ENCODE measurements around the gene ALDH9A1. TPM values are rescaled to one million over a fixed set of nuclear protein-coding genes. Genes with fewer than 3 reads are reported as not detected.

The ALDH9A1 gene
- polyA plus RNA-seq, 3 donors from 2014 or later = 60.7 to 98.3 (median 90.8) TPM

DNA sequence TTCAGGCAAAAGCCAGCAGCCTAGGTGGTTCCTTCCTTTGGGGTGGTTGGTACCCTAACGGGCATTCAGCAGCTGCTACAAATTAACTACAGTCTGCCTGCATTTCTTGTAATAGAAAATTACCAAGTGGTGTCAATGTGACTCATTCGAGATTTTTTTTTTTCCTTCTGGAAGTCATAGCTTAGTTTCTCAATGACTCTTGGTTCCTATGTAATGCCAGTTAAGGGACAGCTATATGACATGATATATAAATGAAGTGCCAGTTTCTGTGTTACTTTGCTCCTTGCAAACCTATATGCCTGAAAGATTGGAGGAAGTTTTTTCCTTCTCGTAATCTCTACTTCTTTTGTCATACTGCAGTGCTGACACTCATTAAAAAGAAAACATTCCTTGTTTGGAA lies 64.7 kb downstream of the ALDH9A1 start:
- Mint-ChIP-seq H3K4me3 (no peak overlapping the region), H3K36me3 (peaks cover 0 to 15% (median 10%) of the 10 kb centered on the region in 3 donors), H3K27ac (no peak overlapping the region), H3K27me3 (ENCODE audit: low read depth in 3 of 3) (peaks cover 0 to 6% (median 1%) of the 10 kb centered on the region in 3 donors), H3K9me3 (no peaks in the 10 kb centered on the region), H3K4me1 (peaks cover 4 to 14% of the 10 kb centered on the region in 2 donors)
- DNase-seq = no peak

DNA sequence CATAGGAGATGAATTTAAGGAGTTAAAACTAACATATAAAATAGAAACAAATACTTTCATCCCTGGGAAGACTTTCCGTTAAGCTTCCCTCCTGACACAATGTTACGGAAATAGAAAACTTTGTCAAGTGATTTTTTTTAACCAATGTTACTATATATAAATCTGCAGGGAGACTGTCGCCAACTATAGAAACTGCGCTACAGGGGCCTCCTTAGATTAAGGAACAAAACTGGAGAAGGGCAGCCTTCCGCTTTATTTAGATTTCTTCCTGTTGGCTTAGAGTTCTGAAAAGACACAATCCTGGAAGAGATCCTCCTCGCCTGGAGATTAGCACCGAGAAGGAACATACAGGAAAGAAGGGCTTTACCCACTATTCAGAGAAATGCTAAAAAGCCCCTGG lies 65.9 kb downstream of the ALDH9A1 start:
- Mint-ChIP-seq H3K4me1 (peaks cover 4 to 14% of the 10 kb centered on the region in 2 donors), H3K27ac (no peak overlapping the region), H3K36me3 (peaks cover 0 to 11% (median 10%) of the 10 kb centered on the region in 3 donors), H3K4me3 (no peak overlapping the region), H3K9me3 (no peaks in the 10 kb centered on the region), H3K27me3 (ENCODE audit: low read depth in 3 of 3) (peaks cover 0 to 6% (median 1%) of the 10 kb centered on the region in 3 donors)
- no peak for DNase-seq

DNA sequence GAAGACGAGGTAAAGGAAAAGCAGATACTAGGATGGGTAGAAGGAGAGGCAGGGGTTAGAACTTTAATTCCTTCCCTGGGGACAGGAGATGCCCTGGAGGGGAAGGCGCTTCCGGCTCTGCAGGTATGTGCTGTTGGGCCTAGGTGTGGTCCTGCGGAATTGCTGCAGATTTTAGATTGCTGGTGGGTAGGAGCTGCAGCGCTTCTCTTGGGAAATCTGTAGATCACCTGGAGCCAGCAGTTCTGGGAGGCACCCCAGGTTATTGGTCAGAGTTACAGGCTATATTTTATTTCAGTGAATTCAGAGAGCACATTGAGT lies 66.3 kb downstream of the ALDH9A1 start:
- H3K27me3 Mint-ChIP-seq (ENCODE audit: low read depth in 3 of 3) = peaks cover 0 to 6% (median 1%) of the 10 kb centered on the region in 3 donors
- peaks cover 4 to 14% of the 10 kb centered on the region in 2 donors for H3K4me1 Mint-ChIP-seq
- DNase-seq = no peak

DNA sequence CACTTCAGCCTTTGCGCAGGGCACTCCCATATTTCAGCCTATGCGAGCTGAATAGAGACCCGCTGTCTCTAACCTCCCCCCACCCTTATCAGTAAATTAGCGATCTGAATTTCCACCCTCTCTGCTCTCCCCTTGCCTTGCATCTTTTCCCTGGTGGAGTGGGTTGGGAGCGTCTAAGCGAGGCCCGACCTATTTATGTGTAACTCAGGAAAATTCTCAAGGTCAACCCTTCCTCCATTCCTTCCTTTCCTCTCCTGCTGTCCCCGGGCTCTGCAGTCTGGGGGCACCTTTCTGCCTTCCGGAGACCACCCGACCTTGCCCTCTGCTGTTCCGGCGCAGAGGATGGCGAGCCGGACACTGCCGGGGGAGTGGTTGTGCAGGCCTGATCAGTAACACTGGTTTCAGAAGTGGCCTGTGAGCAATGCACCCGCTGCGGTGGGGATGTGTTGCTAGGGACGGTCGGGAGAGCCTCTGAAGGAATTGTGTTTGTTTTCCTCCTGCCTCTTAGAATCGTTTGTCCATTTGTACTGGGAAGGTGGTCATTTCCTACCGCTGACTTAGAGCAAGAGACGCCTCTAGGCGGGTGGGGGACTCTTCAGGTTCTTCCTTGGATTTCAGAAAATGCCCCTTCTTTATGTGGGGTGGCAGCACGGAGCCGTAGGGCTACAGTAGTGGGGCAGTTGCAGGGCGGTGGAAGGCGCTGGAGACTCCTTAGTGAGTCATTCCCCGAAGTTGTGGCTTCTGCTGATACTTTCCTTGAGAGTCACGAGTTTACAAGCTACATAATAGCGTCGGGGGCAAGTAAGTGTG lies 66.8 kb downstream of the ALDH9A1 start:
- peak; percentile 20 to 33 (median 30) for DNase-seq
- peaks cover 0 to 8% (median 6%) of the 10 kb centered on the region in 3 donors for H3K36me3 Mint-ChIP-seq
- no peak overlapping the region for H3K4me3 Mint-ChIP-seq
- no peak overlapping the region for H3K27ac Mint-ChIP-seq
- H3K9me3 Mint-ChIP-seq = no peaks in the 10 kb centered on the region
- H3K4me1 Mint-ChIP-seq = peaks cover 4 to 14% of the 10 kb centered on the region in 2 donors
- peaks cover 1 to 6% (median 2%) of the 10 kb centered on the region in 3 donors for H3K27me3 Mint-ChIP-seq (ENCODE audit: low read depth in 3 of 3)

More for the DNA sequence above, 66.3 kb downstream of the ALDH9A1 start:
- no peak overlapping the region for H3K4me3 Mint-ChIP-seq
- peaks cover 0 to 11% (median 10%) of the 10 kb centered on the region in 3 donors for H3K36me3 Mint-ChIP-seq
- H3K9me3 Mint-ChIP-seq = no peaks in the 10 kb centered on the region
- no peak overlapping the region for H3K27ac Mint-ChIP-seq

DNA sequence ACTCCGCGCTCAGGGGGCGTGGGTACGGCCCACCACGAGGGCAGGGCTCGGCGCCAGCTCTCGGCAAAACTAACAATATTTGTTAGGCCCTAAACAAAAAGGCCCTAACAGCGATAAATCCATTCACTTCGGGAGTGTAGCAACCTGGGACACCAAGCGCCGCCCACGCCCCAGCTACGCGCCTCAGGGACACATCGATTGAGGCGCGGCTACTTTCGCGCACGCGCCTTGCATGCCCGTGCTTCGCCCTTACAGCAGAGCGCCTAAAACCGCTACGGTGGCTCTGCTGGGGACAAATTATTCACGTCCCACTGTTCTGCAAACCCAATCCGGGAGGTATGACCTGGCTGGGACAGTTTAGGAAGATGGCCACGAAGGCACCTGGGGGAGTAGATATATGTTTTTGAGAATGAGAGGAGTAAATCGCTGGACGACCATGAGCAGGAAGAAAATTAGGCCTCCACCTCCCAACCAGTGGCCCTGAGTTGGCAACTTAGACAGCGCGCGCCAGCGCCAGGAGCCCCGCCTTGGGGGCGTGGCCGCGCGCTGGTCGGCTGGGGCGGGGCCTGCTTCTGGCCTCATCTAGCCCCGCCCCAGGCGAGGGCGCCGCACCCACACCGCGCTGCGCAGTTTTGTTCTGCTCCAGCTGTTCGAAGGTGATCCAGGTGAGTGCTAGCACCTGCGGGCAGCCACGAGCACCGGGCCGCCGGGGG lies 67.6 kb downstream of the ALDH9A1 start, which contains the start of gene MGST3:
Gene MGST3 (plus strand): TSS at position 606 of the 713 bp plus-strand sequence. CDS start 18,614 bp downstream, outside the sequence.
- Mint-ChIP-seq H3K27me3 (ENCODE audit: low read depth in 3 of 3) (peaks cover 1 to 6% (median 3%) of the 10 kb centered on the region in 3 donors), H3K4me1 (peaks cover 4 to 14% of the 10 kb centered on the region in 2 donors), H3K27ac (peak within 1 kb of the TSS in 2 of 6 donors; percentile 57 to 64), H3K36me3 (peaks cover 0 to 5% (median 5%) of the 10 kb centered on the region in 3 donors), H3K9me3 (no peaks in the 10 kb centered on the region), H3K4me3 (no peak within 1 kb of the TSS)
- DNase-seq = peak; percentile 91 to 92 (median 91)

DNA sequence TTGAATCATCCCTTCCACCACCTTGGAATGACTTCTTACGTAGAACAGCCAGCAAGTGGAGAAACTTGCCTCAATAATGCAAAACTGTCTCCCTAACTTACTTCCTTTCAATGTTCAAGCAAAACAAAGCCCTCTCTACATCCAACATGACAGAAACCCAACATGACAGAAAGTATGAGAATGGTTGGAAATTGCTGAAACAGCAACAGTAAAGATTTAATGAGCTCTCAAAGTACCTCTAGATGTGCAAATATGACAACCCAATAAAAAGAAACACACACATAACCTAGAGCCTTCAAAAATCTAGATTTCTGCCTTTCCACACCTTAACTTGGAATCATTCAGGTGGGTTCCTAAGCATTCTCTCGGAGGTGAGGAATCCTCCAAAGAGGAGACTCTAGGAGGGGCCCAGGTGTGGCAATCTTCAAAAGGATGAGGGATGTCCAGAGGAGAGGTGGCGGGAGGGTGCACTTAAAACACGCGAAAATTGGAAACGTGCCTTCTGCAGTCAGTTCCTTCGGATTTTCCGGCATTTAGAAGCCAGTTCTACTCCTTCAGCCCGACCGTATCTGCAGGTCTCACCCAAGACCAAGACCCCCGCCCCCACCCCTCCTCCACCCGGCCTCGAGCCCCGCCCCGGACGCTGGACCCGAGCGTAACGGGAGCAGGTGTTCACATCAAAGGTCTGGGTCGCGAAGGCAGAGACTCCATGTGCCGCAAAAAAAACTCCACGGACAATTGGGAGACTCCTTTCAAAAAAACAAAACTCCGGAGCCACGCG lies 68.3 kb downstream of the ALDH9A1 start:
- peaks cover 1 to 6% (median 3%) of the 10 kb centered on the region in 3 donors for H3K27me3 Mint-ChIP-seq (ENCODE audit: low read depth in 3 of 3)
- H3K4me3 Mint-ChIP-seq = no peak overlapping the region
- peak in 1 of 3 donors; percentile 2 for DNase-seq
- peak overlapping the region in 2 of 6 donors; percentile 57 to 64 for H3K27ac Mint-ChIP-seq
- peaks cover 4 to 14% of the 10 kb centered on the region in 2 donors for H3K4me1 Mint-ChIP-seq
- no peaks in the 10 kb centered on the region for H3K9me3 Mint-ChIP-seq
- H3K36me3 Mint-ChIP-seq = no peaks in the 10 kb centered on the region

DNA sequence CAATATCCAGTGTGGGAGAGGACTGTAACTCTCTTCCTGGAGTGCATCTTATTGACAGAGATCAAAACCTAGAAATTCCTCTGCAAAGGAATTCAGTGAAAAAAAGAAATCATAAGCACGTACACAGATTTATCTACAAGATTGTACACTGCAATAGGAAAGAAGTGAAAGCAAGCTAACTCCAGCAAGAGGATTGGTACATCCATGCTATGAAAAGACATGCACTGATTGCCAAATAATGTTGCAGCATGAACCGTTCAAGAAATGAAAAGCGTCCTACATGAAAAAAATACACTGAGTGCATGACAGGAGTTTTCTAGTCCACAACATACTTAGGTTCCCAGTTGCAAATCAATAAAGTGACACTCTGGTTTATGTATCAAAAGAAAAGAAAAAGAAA lies 69.2 kb downstream of the ALDH9A1 start:
- peak overlapping the region in 1 of 5 donors; percentile 4 for H3K4me3 Mint-ChIP-seq

DNA sequence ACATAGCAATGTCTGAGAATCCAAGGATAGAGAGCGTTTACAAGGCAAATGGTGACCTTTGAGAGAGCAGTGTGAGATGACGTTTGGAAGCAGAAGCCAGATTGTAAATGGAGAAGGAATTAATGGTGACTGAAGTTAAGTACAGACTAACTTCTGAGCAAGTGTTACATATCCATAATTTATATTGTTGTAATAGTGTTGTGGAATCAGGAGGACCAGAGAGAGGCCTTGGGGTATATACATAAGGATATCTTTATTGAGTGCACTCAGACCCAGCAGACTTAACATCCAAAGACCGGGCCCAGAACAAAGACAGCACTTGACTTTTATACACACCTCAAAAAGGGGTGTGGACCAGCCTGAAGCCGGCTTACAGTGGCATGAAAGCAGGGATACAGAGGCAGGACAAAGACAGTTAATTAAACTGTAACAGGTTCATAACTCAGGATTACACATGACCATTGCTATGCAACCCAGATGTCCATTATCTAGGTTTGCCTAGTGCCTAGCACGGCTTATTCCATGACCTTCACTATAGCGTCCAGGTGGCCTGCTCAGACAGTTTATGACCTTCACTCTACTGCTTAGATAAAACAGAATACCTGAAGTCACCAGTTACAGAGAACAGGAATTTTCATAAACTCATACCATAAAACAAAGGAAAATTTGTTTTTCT lies 70.1 kb downstream of the ALDH9A1 start:
- no peak for DNase-seq
- H3K4me3 Mint-ChIP-seq = peak overlapping the region in 1 of 5 donors; percentile 0
- H3K4me1 Mint-ChIP-seq = peaks cover 4 to 9% of the 10 kb centered on the region in 2 donors
- H3K36me3 Mint-ChIP-seq = no peaks in the 10 kb centered on the region
- no peaks in the 10 kb centered on the region for H3K9me3 Mint-ChIP-seq
- H3K27me3 Mint-ChIP-seq (ENCODE audit: low read depth in 3 of 3) = peaks cover 1 to 9% (median 6%) of the 10 kb centered on the region in 3 donors
- no peak overlapping the region for H3K27ac Mint-ChIP-seq

More for the DNA sequence above, 69.2 kb downstream of the ALDH9A1 start:
- Mint-ChIP-seq H3K27me3 (ENCODE audit: low read depth in 3 of 3) (peaks cover 1 to 9% (median 6%) of the 10 kb centered on the region in 3 donors), H3K27ac (peak overlapping the region in 2 of 6 donors; percentile 7 to 56), H3K4me1 (peaks cover 4 to 13% of the 10 kb centered on the region in 2 donors), H3K36me3 (no peaks in the 10 kb centered on the region), H3K9me3 (no peaks in the 10 kb centered on the region)
- DNase-seq = no peak

DNA sequence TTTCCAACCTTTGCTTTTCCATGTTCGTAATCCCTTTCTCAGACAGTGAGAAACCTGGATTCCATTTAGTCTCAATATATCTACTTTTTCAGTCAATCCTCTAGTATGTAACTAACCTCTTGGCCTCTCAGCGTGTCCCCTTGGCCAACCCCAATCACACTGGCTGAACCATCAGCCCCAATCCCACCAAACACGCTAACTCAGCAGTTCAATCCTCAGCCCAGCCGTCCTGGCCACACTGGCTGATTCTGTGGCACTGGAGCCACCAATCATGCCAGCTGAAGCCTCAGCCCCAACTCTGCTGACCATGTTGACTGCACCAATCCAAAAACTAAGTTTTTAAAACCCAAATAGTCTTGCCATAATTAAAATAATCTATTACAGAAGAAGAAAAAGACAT lies 73.9 kb downstream of the ALDH9A1 start:
- Mint-ChIP-seq H3K4me3 (no peak overlapping the region), H3K4me1 (no peaks in the 10 kb centered on the region), H3K27me3 (ENCODE audit: low read depth in 3 of 3) (peaks cover 3 to 9% (median 8%) of the 10 kb centered on the region in 3 donors), H3K27ac (no peak overlapping the region), H3K9me3 (no peaks in the 10 kb centered on the region), H3K36me3 (peaks cover 0 to 5% (median 0%) of the 10 kb centered on the region in 3 donors)
- DNase-seq = no peak

DNA sequence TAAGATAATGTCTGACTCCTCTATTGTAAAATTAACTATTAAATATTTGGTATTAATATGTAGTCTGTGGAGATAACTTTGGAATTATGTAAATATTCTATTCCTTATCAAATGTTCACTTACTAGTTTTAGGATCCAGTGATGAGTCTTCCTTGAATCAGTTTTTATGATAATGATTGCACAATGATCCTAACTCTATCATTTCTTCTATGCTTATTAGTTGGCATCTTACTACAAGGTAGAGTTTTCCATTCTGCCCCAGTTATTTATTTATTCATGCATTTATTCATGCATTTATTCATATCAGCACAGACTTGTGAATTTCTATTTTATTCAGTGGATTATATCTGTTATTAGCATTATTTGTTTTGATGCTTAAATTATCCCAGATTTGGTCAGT lies 74.7 kb downstream of the ALDH9A1 start:
- Mint-ChIP-seq H3K9me3 (no peaks in the 10 kb centered on the region), H3K4me3 (no peak overlapping the region), H3K27me3 (ENCODE audit: low read depth in 3 of 3) (peaks cover 3 to 10% (median 9%) of the 10 kb centered on the region in 3 donors), H3K36me3 (peaks cover 0 to 5% (median 0%) of the 10 kb centered on the region in 3 donors), H3K27ac (no peak overlapping the region), H3K4me1 (no peaks in the 10 kb centered on the region)
- DNase-seq = no peak

DNA sequence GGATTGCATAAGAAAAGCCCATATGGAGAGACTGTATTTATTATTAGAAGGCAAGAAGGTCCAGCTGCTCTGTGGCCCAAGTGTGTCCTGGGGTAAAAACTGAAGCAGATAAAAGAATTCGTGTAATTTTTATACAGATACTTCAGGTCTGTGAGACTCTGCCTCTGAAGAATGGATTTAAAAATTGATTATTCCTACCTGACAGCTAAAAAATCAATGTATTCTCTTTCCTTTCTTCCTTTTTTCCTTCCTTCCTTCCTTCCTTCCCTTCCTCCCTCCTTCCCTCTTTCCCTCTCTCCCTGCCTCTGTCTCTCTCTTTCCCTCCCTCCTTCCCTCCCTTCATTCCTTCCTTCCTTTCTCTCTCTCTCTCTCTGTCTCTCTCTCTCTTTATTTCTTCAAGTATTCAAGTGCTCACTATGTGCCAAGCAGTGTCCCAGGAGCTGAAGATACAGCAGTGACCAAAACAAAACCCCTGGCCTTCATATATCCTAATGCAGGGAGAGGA lies 78.7 kb downstream of the ALDH9A1 start:
- Mint-ChIP-seq H3K9me3 (peaks cover 0 to 2% (median 0%) of the 10 kb centered on the region in 6 donors), H3K4me1 (no peaks in the 10 kb centered on the region), H3K27ac (no peak overlapping the region), H3K27me3 (ENCODE audit: low read depth in 3 of 3) (peaks cover 5 to 14% (median 6%) of the 10 kb centered on the region in 3 donors), H3K4me3 (no peak overlapping the region), H3K36me3 (peaks cover 0 to 9% (median 0%) of the 10 kb centered on the region in 3 donors)
- no peak for DNase-seq

DNA sequence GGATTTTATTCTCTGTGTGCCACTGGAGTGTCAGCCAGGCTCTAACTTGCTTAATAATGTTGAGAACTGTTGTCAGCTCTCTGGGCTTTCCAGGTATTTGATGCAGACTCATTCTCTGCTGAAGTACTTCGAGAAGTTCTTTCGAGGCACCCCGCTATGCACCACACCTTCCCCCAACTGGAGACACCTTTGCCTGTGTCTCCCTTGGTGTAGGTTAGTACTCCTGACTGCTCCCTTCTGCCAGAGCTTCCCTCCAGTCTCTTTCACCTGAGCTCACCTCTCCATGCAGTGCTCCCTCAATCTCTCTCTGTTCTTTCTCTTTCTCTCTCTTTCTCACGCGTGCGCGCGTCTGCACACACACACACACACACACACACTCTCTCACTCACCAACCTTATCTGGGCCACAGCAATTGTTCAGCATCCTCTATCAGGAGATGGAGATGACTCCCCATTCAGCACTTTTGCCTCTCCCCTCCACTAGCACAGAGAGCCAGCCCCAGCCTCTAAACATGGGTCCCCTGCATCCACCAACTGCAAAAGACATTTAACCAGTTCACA lies 81.3 kb downstream of the ALDH9A1 start:
- H3K9me3 Mint-ChIP-seq = peaks cover 0 to 7% (median 1%) of the 10 kb centered on the region in 6 donors
- H3K36me3 Mint-ChIP-seq = peaks cover 0 to 9% (median 0%) of the 10 kb centered on the region in 3 donors
- peaks cover 3 to 14% (median 6%) of the 10 kb centered on the region in 3 donors for H3K27me3 Mint-ChIP-seq (ENCODE audit: low read depth in 3 of 3)

More for the DNA sequence above, 81.3 kb downstream of the ALDH9A1 start:
- DNase-seq = no peak
- Mint-ChIP-seq H3K4me3 (no peak overlapping the region), H3K27ac (no peak overlapping the region), H3K4me1 (no peaks in the 10 kb centered on the region)
